DMS 273 (cell line): ENCODE measurements around the gene ATG101.

Experiments used
- DNase-seq: peaks from one replicate; lab custom pipeline; 2025; ENCODE audit not compliant: unreplicated experiment; lab: John Stamatoyannopoulos, UW

The ATG101 gene

GRCh38 chr12:52057638-52058576 lies 11.9 kb upstream of the ATG101 start:
- DNase-seq = no peak

- peak; percentile 90 for DNase-seq
Measured at GRCh38 chr12:52058631-52059361, 11.0 kb upstream of the ATG101 start.

- no peak for DNase-seq
Measured at GRCh38 chr12:52059582-52060497, 9.9 kb upstream of the ATG101 start.

- no peak for DNase-seq
Measured at GRCh38 chr12:52060498-52061177, 9.1 kb upstream of the ATG101 start.

GRCh38 chr12:52061470-52062166 lies 8.2 kb upstream of the ATG101 start:
- DNase-seq = no peak

GRCh38 chr12:52062167-52063081 lies 7.4 kb upstream of the ATG101 start:
- no peak for DNase-seq

- peak; percentile 43 for DNase-seq
Measured at GRCh38 chr12:52063082-52063924, 6.5 kb upstream of the ATG101 start.

- DNase-seq = peak; percentile 27
Measured at GRCh38 chr12:52063981-52064649, 5.7 kb upstream of the ATG101 start.

GRCh38 chr12:52066346-52067080 lies 3.3 kb upstream of the ATG101 start:
- no peak for DNase-seq

GRCh38 chr12:52067081-52067374 lies 2.8 kb upstream of the ATG101 start:
- no peak for DNase-seq

- DNase-seq = no peak
Measured at GRCh38 chr12:52070185-52070925, 577 bp downstream of the ATG101 start.

GRCh38 chr12:52073531-52074381 lies 4.0 kb downstream of the ATG101 start:
- DNase-seq = peak; percentile 23

GRCh38 chr12:52074971-52075724 lies 5.4 kb downstream of the ATG101 start:
- no peak for DNase-seq

- DNase-seq = no peak
Measured at GRCh38 chr12:52076811-52077210, 7.0 kb downstream of the ATG101 start.

- DNase-seq = no peak
Measured at GRCh38 chr12:52078276-52078675, 8.5 kb downstream of the ATG101 start.
